ENCODE measurements around the gene CCL27. TPM values are rescaled to one million over a fixed set of nuclear protein-coding genes. Genes with fewer than 3 reads are reported as not detected.
A peak's percentile ranks its signal among the peaks of the same experiment; 100 is the strongest.

Gene CCL27
- total and polyA plus RNA-seq, 7 experiments from 2014 or later = not detected

DNA sequence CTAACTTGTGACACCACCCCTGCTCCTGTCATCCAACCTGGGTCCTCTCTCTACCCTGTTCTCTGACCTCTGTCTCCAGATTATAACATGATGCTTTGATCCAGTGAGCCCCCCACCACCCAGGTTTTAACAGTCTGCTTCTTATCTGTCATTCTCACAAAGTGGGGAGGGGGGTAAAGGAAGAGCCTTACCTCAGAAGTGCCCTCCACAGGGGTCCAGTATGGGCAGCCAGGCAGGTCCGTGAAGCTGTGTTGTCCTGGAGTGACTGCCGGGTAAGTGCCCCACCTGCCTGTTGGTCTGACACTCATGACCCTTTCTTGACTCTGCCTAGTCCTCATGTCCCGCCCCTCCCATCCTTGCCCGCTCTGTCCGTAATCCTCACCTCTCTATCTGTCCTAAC lies 7.1 kb downstream of the CCL27 start:
- no peak for ATAC-seq
- peaks cover 0 to 14% (median 4%) of the 10 kb centered on the region in 5 donors for H3K36me3 Mint-ChIP-seq
- CTCF ChIA-PET = interaction anchor here (1.1 kb wide), 1 partner anchor 10 kb away, joined by 4 read pairs; no protein-coding TSS in a partner anchor
- POLR2A ChIA-PET = interaction anchor here (0.6 to 1.9 kb wide), 4 partner anchors 9 to 1010 kb away, joined by 3 to 7 read pairs (median 4); partner anchors contain the start of genes ARHGEF39 and GALT
- H3K27me3 Mint-ChIP-seq = no peaks in the 10 kb centered on the region
- Histone ChIP-seq H3K27ac (ENCODE audit: low read depth, low read length) (no peak overlapping the region), H3K36me3 (ENCODE audit: control insufficient read depth in 2 of 3, insufficient read depth in 3 of 3, low read length in 3 of 3) (peaks cover 0 to 23% (median 0%) of the 10 kb centered on the region in 3 experiments), H3K9me3 (ENCODE audit: control insufficient read depth in 2 of 3, low read length in 3 of 3) (no peaks in the 10 kb centered on the region), H3K4me3 (ENCODE audit: low read length) (no peak overlapping the region), H3K27me3 (ENCODE audit: control insufficient read depth in 2 of 2, insufficient read depth in 2 of 2, low read length in 2 of 2) (no peaks in the 10 kb centered on the region), H3K4me1 (ENCODE audit: control insufficient read depth in 2 of 2, insufficient read depth in 2 of 2, low read length in 2 of 2) (peaks cover 0 to 13% of the 10 kb centered on the region in 2 donors)
- intact Hi-C loops (cut with micrococcal nuclease) = no loop called here
- DNase-seq = no peak
- no peak overlapping the region for H3K4me3 Mint-ChIP-seq
- no peaks in the 10 kb centered on the region for H3K9me3 Mint-ChIP-seq
- peak overlapping the region in 3 of 9 donors; percentile 1 to 47 (median 19) for H3K27ac Mint-ChIP-seq
- peaks cover 19 to 35% (median 25%) of the 10 kb centered on the region in 7 donors for H3K4me1 Mint-ChIP-seq

DNA sequence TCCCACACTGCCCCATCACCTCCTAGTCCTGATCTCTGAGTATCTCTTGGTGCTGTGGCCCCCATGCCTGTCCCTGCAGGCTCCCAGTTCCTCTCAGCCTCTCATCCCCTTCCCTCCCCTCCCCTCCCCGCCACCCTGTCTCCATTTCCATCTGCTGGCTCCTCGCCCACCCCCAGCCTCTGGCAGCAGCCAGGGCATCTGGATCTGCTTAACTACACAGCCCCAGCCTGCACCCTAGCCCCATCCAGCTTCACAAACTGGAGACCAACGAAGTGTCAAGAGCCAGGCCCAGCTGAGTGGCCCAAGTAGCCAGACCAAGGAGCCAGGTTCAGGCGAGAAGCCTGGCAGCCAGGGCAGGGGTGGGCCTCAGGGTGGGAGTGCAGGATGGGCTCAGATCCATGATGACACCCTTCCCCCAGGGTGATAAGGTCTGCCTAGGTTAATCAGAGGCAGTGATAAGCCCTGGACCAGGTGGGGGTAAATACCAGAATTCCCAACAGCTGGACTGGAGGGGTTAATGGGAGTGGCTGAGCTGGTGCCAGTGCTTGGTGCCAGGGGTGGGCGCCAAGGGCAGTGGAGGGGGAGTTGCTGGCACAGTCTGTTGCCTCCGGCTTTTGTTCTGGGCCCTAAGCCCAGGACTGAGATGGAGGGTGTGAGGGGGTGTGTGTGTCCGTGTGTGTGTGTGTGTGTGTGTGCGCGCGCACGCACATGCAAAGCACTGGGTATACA lies 8.0 kb downstream of the CCL27 start:
- intact Hi-C loops (cut with micrococcal nuclease) = no loop called here
- CTCF ChIA-PET = no interaction called here
- peak overlapping the region in 6 of 9 donors; percentile 10 to 57 (median 50) for H3K27ac Mint-ChIP-seq

DNA sequence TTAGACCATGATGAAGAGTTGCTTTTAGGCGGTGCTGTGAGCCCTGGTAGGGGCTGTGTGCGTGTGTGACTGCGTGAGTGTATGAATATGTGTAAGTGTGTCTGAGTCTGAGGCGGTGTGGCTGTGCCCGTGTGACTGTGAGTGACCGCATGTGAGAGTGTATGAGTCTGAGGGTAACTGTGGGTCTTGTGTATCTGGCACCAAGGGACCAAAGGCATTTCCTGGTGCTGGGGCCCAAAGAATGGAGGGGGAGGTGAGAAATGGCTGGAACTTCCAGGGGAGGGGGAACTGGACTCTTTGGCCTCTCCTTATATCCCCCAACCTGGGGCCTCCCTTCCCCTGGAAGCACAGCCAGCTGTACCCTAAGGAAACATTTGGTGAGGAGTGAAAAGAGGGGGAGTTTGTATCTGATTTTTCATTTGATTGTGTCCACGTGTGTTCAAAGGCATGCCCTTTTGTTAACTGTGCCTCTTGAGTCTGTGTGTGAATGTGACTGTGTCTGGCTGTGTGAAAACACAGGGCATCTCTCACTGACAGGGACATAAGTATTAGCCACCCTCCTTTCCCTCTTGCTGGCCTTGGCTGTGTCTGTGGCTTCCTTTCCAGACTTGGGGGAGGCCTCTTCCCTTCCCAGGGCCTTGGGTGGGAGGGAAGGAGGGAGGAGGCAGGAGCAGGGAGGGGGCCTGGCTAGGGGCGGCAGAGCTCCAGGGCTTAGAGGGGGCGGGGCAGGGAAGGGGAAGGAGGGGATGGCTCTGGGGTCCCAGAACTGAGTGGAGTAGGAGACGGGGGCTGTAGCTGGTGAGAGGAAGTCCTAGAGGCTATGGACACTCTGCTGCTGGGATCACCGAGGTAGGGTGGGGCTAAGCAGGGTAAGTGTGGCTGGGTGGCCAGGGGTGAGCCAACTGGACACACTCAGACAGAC lies 9.0 kb downstream of the CCL27 start:
- H3K4me1 Mint-ChIP-seq = peaks cover 25 to 47% (median 34%) of the 10 kb centered on the region in 7 donors
- no peaks in the 10 kb centered on the region for H3K9me3 ChIP-seq (ENCODE audit: control insufficient read depth in 2 of 3, low read length in 3 of 3)
- no peak for ATAC-seq
- CTCF ChIA-PET = interaction anchor here (1.4 kb wide), 1 partner anchor 8 kb away, joined by 3 read pairs; no protein-coding TSS in a partner anchor
- peaks cover 12 to 34% (median 15%) of the 10 kb centered on the region in 3 experiments for H3K36me3 ChIP-seq (ENCODE audit: control insufficient read depth in 2 of 3, insufficient read depth in 3 of 3, low read length in 3 of 3)
- H3K4me1 ChIP-seq (ENCODE audit: control insufficient read depth in 2 of 2, insufficient read depth in 2 of 2, low read length in 2 of 2) = peaks cover 5 to 20% of the 10 kb centered on the region in 2 donors
- peak overlapping the region in 1 of 10 donors; percentile 50 for H3K4me3 Mint-ChIP-seq
- H3K27me3 ChIP-seq (ENCODE audit: control insufficient read depth in 2 of 2, insufficient read depth in 2 of 2, low read length in 2 of 2) = no peaks in the 10 kb centered on the region
- peak overlapping the region in 7 of 9 donors; percentile 36 to 87 (median 73) for H3K27ac Mint-ChIP-seq
- POLR2A ChIA-PET = interaction anchor here (1.2 to 2.3 kb wide), 3 partner anchors 8 to 418 kb away, joined by 3 to 11 read pairs (median 5); partner anchors contain the start of gene SIGMAR1
- H3K4me3 ChIP-seq (ENCODE audit: low read length) = no peak overlapping the region
- peaks cover 6 to 19% (median 7%) of the 10 kb centered on the region in 5 donors for H3K36me3 Mint-ChIP-seq
- H3K27me3 Mint-ChIP-seq = no peaks in the 10 kb centered on the region
- DNase-seq = no peak
- no peaks in the 10 kb centered on the region for H3K9me3 Mint-ChIP-seq
- H3K27ac ChIP-seq (ENCODE audit: low read depth, low read length) = no peak overlapping the region
- intact Hi-C loops (cut with micrococcal nuclease) = no loop called here

More for the DNA sequence above, 8.0 kb downstream of the CCL27 start:
- H3K4me1 Mint-ChIP-seq = peaks cover 19 to 38% (median 26%) of the 10 kb centered on the region in 7 donors
- no peak for ATAC-seq
- H3K36me3 Mint-ChIP-seq = peaks cover under 1 to 15% (median 4%) of the 10 kb centered on the region in 5 donors
- H3K27ac ChIP-seq (ENCODE audit: low read depth, low read length) = no peak overlapping the region
- H3K4me3 Mint-ChIP-seq = no peak overlapping the region
- H3K9me3 ChIP-seq (ENCODE audit: control insufficient read depth in 2 of 3, low read length in 3 of 3) = no peaks in the 10 kb centered on the region
- peaks cover 0 to 13% of the 10 kb centered on the region in 2 donors for H3K4me1 ChIP-seq (ENCODE audit: control insufficient read depth in 2 of 2, insufficient read depth in 2 of 2, low read length in 2 of 2)
- DNase-seq = no peak
- H3K9me3 Mint-ChIP-seq = no peaks in the 10 kb centered on the region
- no peaks in the 10 kb centered on the region for H3K27me3 ChIP-seq (ENCODE audit: control insufficient read depth in 2 of 2, insufficient read depth in 2 of 2, low read length in 2 of 2)
- peaks cover 1 to 23% (median 4%) of the 10 kb centered on the region in 3 experiments for H3K36me3 ChIP-seq (ENCODE audit: control insufficient read depth in 2 of 3, insufficient read depth in 3 of 3, low read length in 3 of 3)
- no peaks in the 10 kb centered on the region for H3K27me3 Mint-ChIP-seq
- no peak overlapping the region for H3K4me3 ChIP-seq (ENCODE audit: low read length)
- POLR2A ChIA-PET = interaction anchor here (1.3 to 1.9 kb wide), 2 partner anchors 8 to 417 kb away, joined by 3 to 7 read pairs; partner anchors contain the start of gene GALT

DNA sequence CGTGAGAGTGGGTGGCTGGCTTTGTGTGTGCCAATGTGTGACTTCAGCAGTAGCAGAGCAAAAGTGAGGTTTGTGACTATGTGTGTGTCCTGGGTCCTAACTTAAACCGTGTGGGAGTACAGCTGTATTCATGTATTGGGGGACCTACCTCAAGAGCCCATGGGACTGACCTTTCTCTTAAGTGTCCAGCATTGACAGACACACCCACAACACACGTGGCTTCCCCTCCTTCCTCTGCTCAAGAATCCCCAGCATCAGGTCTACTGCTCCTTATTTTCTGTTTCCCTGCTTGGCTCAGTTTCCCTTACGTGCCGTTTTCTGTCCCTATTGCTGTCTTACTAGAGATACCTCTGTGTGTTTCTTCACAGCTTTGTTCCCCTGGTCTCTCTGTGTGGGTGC lies 9.9 kb downstream of the CCL27 start:
- peaks cover 6 to 27% (median 9%) of the 10 kb centered on the region in 5 donors for H3K36me3 Mint-ChIP-seq
- ATAC-seq (no peak), DNase-seq (no peak)
- H3K27ac ChIP-seq (ENCODE audit: low read depth, low read length) = peak overlapping the region; percentile 24
- no peaks in the 10 kb centered on the region for H3K27me3 ChIP-seq (ENCODE audit: control insufficient read depth in 2 of 2, insufficient read depth in 2 of 2, low read length in 2 of 2)
- H3K9me3 Mint-ChIP-seq = no peaks in the 10 kb centered on the region
- peaks cover 33 to 55% (median 42%) of the 10 kb centered on the region in 7 donors for H3K4me1 Mint-ChIP-seq
- H3K4me3 Mint-ChIP-seq = peak overlapping the region in 2 of 10 donors; percentile 3 to 65
- intact Hi-C loops (cut with micrococcal nuclease) = no loop called here
- H3K27me3 Mint-ChIP-seq = no peaks in the 10 kb centered on the region
- H3K27ac Mint-ChIP-seq = peak overlapping the region in 8 of 9 donors; percentile 26 to 87 (median 80)
- H3K9me3 ChIP-seq (ENCODE audit: control insufficient read depth in 2 of 3, low read length in 3 of 3) = no peaks in the 10 kb centered on the region
- H3K36me3 ChIP-seq (ENCODE audit: control insufficient read depth in 2 of 3, insufficient read depth in 3 of 3, low read length in 3 of 3) = peaks cover 13 to 37% (median 15%) of the 10 kb centered on the region in 3 experiments
- no peak overlapping the region for H3K4me3 ChIP-seq (ENCODE audit: low read length)
- peaks cover 13 to 28% of the 10 kb centered on the region in 2 donors for H3K4me1 ChIP-seq (ENCODE audit: control insufficient read depth in 2 of 2, insufficient read depth in 2 of 2, low read length in 2 of 2)
- ChIA-PET POLR2A (interaction anchor here (1.2 to 2.3 kb wide), 2 partner anchors 9 to 14 kb away, joined by 5 to 11 read pairs; partner anchors contain the start of gene SIGMAR1), CTCF (interaction anchor here (1.4 kb wide), 1 partner anchor 9 kb away, joined by 3 read pairs; no protein-coding TSS in a partner anchor)

DNA sequence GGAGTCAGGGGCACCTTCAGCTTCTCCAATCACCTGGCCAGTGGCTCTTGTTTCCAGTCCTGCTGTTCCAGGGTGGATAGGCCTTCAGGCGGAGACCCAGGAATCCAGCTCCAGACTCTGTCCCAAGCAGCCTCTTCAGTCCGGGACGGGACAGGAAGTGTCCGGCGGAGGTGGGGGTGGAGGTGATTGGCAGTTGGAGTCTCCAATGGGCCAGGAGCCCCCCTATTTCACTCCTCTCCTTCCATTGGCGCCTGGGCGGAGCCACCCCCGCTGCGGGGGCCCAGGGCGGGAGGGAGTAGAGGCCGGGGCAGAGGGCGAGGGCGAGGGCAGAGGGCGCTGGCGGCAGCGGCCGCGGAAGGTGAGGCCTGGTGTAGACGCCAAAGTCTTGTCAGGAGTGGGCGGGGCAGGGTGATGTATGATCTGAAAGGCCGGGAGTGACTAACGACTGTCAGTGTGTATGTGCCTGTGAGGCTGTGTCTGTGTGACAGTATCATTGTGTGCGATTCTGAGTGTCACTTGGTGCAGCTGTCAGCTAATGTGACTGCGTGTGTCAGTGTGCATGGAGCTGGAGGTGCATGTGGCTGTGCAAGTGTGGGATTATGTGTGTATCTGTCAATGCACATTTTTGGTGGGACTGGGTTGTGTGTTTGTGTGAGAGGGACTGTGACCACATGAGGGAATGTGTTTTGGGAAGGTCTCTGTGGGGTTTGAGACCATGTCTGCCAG lies 10.4 kb downstream of the CCL27 start, which contains the start of gene IL11RA:
IL11RA (plus strand) TSS at position 310 of the 726 bp plus-strand sequence. CDS start 3,033 bp downstream, outside the sequence.
- H3K4me1 ChIP-seq (ENCODE audit: control insufficient read depth in 2 of 2, insufficient read depth in 2 of 2, low read length in 2 of 2) = peaks cover 19 to 33% of the 10 kb centered on the region in 2 donors
- H3K9me3 ChIP-seq (ENCODE audit: control insufficient read depth in 2 of 3, low read length in 3 of 3) = no peaks in the 10 kb centered on the region
- Mint-ChIP-seq H3K27me3 (no peaks in the 10 kb centered on the region), H3K4me1 (peaks cover 38 to 61% (median 48%) of the 10 kb centered on the region in 7 donors), H3K4me3 (peak within 1 kb of the TSS in 7 of 10 donors; percentile 1 to 65 (median 22)), H3K27ac (peak within 1 kb of the TSS in 8 of 9 donors; percentile 52 to 87 (median 80)), H3K9me3 (no peaks in the 10 kb centered on the region), H3K36me3 (peaks cover 6 to 27% (median 9%) of the 10 kb centered on the region in 5 donors)
- H3K4me3 ChIP-seq (ENCODE audit: low read length) = no peak within 1 kb of the TSS
- ChIA-PET POLR2A (interaction anchor here (1.2 to 2.3 kb wide), 2 partner anchors 10 to 14 kb away, joined by 5 to 11 read pairs; partner anchors contain the start of gene SIGMAR1), CTCF (interaction anchor here (1.4 kb wide), 1 partner anchor 9 kb away, joined by 3 read pairs; no protein-coding TSS in a partner anchor)
- intact Hi-C loops (cut with micrococcal nuclease) = no loop called here
- ATAC-seq = peak; percentile 74
- H3K27me3 ChIP-seq (ENCODE audit: control insufficient read depth in 2 of 2, insufficient read depth in 2 of 2, low read length in 2 of 2) = no peaks in the 10 kb centered on the region
- H3K27ac ChIP-seq (ENCODE audit: low read depth, low read length) = peak within 1 kb of the TSS; percentile 24
- H3K36me3 ChIP-seq (ENCODE audit: control insufficient read depth in 2 of 3, insufficient read depth in 3 of 3, low read length in 3 of 3) = peaks cover 13 to 37% (median 15%) of the 10 kb centered on the region in 3 experiments
- DNase-seq = peak in 1 of 9 donors; percentile 31
